H4 (cell line): ENCODE measurements around the gene MICU1. TPM values are rescaled to one million over a fixed set of nuclear protein-coding genes. Genes with fewer than 3 reads are reported as not detected.
"Not testable (repeated sequence)": the region's sequence is repeated elsewhere in the genome, so short reads cannot be mapped to it uniquely, and the experiment has no call there.

Experiments used
- DNase-seq: peaks from one replicate; pipeline ENCODE4 v3.0.0-alpha.2; 2015; ENCODE audit warnings: low spot score
- total RNA-seq: library from RNA; depleted of rRNA; stranded (reverse); fragments of >200 nt; shearing (Covaris generic); gene quantifications from 2 replicates; pipeline ENCODE4 v1.2.3, GENCODE V29; 2014

The MICU1 gene
- total RNA-seq, 1 experiment from 2014 or later = 53.9 TPM

GRCh38 chr10:72506474-72506873 lies 119.4 kb downstream of the MICU1 start:
- DNase-seq = no peak

- no peak for DNase-seq
Measured at GRCh38 chr10:72505435-72505834, 120.4 kb downstream of the MICU1 start.

GRCh38 chr10:72503694-72504438 lies 122.0 kb downstream of the MICU1 start:
- no peak for DNase-seq

- DNase-seq = no peak
Measured at GRCh38 chr10:72503241-72503640, 122.6 kb downstream of the MICU1 start.

- no peak for DNase-seq
Measured at GRCh38 chr10:72502581-72502980, 123.3 kb downstream of the MICU1 start.

GRCh38 chr10:72499701-72500100 lies 126.2 kb downstream of the MICU1 start:
- no peak for DNase-seq

- DNase-seq = no peak
Measured at GRCh38 chr10:72490951-72491350, 134.9 kb downstream of the MICU1 start.

GRCh38 chr10:72487521-72487920 lies 138.4 kb downstream of the MICU1 start:
- no peak for DNase-seq

GRCh38 chr10:72487116-72487515 lies 138.8 kb downstream of the MICU1 start:
- DNase-seq = no peak

GRCh38 chr10:72485701-72486100 lies 140.2 kb downstream of the MICU1 start:
- no peak for DNase-seq

GRCh38 chr10:72484521-72484920 lies 141.4 kb downstream of the MICU1 start:
- no peak for DNase-seq

GRCh38 chr10:72483471-72483870 lies 142.4 kb downstream of the MICU1 start:
- peak; percentile 21 for DNase-seq

- no peak for DNase-seq
Measured at GRCh38 chr10:72480861-72481260, 145.0 kb downstream of the MICU1 start.

- DNase-seq = no peak
Measured at GRCh38 chr10:72477463-72477862, 148.4 kb downstream of the MICU1 start.

- no peak for DNase-seq
Measured at GRCh38 chr10:72472306-72472705, 153.6 kb downstream of the MICU1 start.

- no peak for DNase-seq
Measured at GRCh38 chr10:72470666-72471065, 155.2 kb downstream of the MICU1 start.

GRCh38 chr10:72467064-72467463 lies 158.8 kb downstream of the MICU1 start:
- not testable (repeated sequence) for DNase-seq

- no peak for DNase-seq
Measured at GRCh38 chr10:72466018-72466417, 159.9 kb downstream of the MICU1 start.

GRCh38 chr10:72464438-72464837 lies 161.4 kb downstream of the MICU1 start:
- no peak for DNase-seq

- DNase-seq = no peak
Measured at GRCh38 chr10:72462261-72462660, 163.6 kb downstream of the MICU1 start.

- no peak for DNase-seq
Measured at GRCh38 chr10:72461085-72461484, 164.8 kb downstream of the MICU1 start.

GRCh38 chr10:72460284-72460876 lies 165.5 kb downstream of the MICU1 start:
- DNase-seq = no peak

GRCh38 chr10:72459301-72459700 lies 166.6 kb downstream of the MICU1 start:
- DNase-seq = no peak
